Endothelial cell of umbilical vein (primary cell): Measurements from ENCODE around the gene U2AF2. TPM values are rescaled to one million over a fixed set of nuclear protein-coding genes. Genes with fewer than 3 reads are reported as not detected.

Experiments used
- BruUV-seq: library from RNA; stranded (reverse); fragments of 400-500 nt; replicated peaks from 2 replicates; lab custom pipeline; 2021; lab: Mats Ljungman, UMichigan
- CTCF ChIA-PET: fragments of 300-600, 350-600 bp; sonication (Branson Sonifier 250); formaldehyde crosslinking; loops from one replicate; lab custom pipeline; 2021; ENCODE audit warnings: antibody characterized with exemption, inconsistent platforms; lab: Charles Lee
- POLR2A ChIA-PET: fragments of 300-600, 350-600 bp; sonication (Branson Sonifier 250); formaldehyde crosslinking; loops from one replicate; lab custom pipeline; 2021; ENCODE audit warnings: antibody characterized with exemption, inconsistent platforms; lab: Charles Lee
- DNase-seq: peaks from one replicate; pipeline ENCODE4 v3.0.0-alpha.2; 2011; ENCODE audit warnings: low read depth, low spot score
- FAIRE-seq: peaks from 2 replicates; lab custom pipeline; 2011; peaks lifted over from hg19 to GRCh38; lab: Jason Lieb, UNC
- H2AFZ ChIP-seq: 2 replicates; pipeline ENCODE4 v1.6.0; 2012; ENCODE audit warnings: low read depth, low read length, control low read depth, inconsistent platforms
- H3K27ac ChIP-seq: 2 replicates; pipeline ENCODE4 v1.5.1; 2011; ENCODE audit warnings: low read depth, mild to moderate bottlenecking, control low read depth, low read length, moderate library complexity; ENCODE audit not compliant: insufficient read depth
- H3K27me3 ChIP-seq, 2 experiments: 2 replicates each; pipeline versions ENCODE4 v1.6.0 to v1.6.1; 2011; ENCODE audit warnings: low read length in 2 of 2, mixed read lengths in 1 of 2; ENCODE audit not compliant: control insufficient read depth in 2 of 2, insufficient read depth in 2 of 2
- H3K36me3 ChIP-seq, 2 experiments: 2 replicates in 1 of 2; 3 replicates in 1 of 2; pipeline ENCODE4 v1.5.1; 2011; ENCODE audit warnings: low read length in 2 of 2, mild to moderate bottlenecking in 1 of 2, moderate library complexity in 1 of 2; ENCODE audit not compliant: control insufficient read depth in 2 of 2, insufficient read depth in 2 of 2; ENCODE audit errors: extremely low read depth in 1 of 2
- H3K4me1 ChIP-seq: 3 replicates; pipeline ENCODE4 v1.5.1; 2011; ENCODE audit warnings: mild to moderate bottlenecking, low read length; ENCODE audit not compliant: control insufficient read depth, insufficient read depth; ENCODE audit errors: extremely low read depth
- H3K4me2 ChIP-seq: 2 replicates; pipeline ENCODE4 v1.6.1; 2011; ENCODE audit warnings: low read length, control low read depth, mixed read lengths; ENCODE audit not compliant: insufficient read depth
- H3K4me3 ChIP-seq, 3 experiments: fragments of 200-600 bp in 1 of 3; sonication (generic), shearing (Covaris generic) in 1 of 3; replicated peaks in 1 of 3; 2 replicates each; pipeline ENCODE4 v1.5.1; 2011 to 2016; ENCODE audit warnings: control low read depth in 3 of 3, low read length in 3 of 3, mild to moderate bottlenecking in 2 of 3, inconsistent platforms in 1 of 3, low read depth in 1 of 3, moderate library complexity in 1 of 3; ENCODE audit not compliant: insufficient read depth in 1 of 3
- H3K79me2 ChIP-seq: 2 replicates; pipeline ENCODE4 v1.6.0; 2012; ENCODE audit warnings: low read length, inconsistent platforms; ENCODE audit not compliant: control insufficient read depth, insufficient read depth
- H3K9ac ChIP-seq: replicated peaks from 2 replicates; pipeline ENCODE3; 2011; ENCODE audit warnings: low read length, control low read depth; ENCODE audit not compliant: insufficient read depth; ENCODE audit errors: extremely low read depth
- H3K9me1 ChIP-seq: replicated peaks from 3 replicates; pipeline ENCODE4 v1.6.0; 2011; ENCODE audit warnings: mild to moderate bottlenecking, low read length; ENCODE audit not compliant: control insufficient read depth, insufficient read depth; ENCODE audit errors: extremely low read depth
- H3K9me3 ChIP-seq: replicated peaks from 2 replicates; pipeline ENCODE4 v1.5.1; 2012; ENCODE audit warnings: low read length, inconsistent platforms; ENCODE audit not compliant: control insufficient read depth, insufficient read depth
- H4K20me1 ChIP-seq: replicated peaks from 2 replicates; pipeline ENCODE3; 2011; ENCODE audit warnings: mild to moderate bottlenecking, low read length; ENCODE audit not compliant: control insufficient read depth, insufficient read depth; ENCODE audit errors: extremely low read depth
- EZH2 ChIP-seq: IDR thresholded peaks from 2 replicates; pipeline ENCODE4 v1.6.1; 2012; ENCODE audit warnings: borderline replicate concordance, low read depth, mild to moderate bottlenecking, moderate library complexity, low read length, inconsistent platforms; ENCODE audit not compliant: severe bottlenecking
- FOS ChIP-seq: IDR thresholded peaks from 2 replicates; pipeline ENCODE4 v1.6.1; 2011; ENCODE audit warnings: mild to moderate bottlenecking, low read length, moderate library complexity, borderline replicate concordance; ENCODE audit not compliant: insufficient read depth
- GATA2 ChIP-seq: IDR thresholded peaks from 2 replicates; pipeline ENCODE4 v1.7.0; 2011; ENCODE audit warnings: low read depth, mild to moderate bottlenecking, moderate library complexity, mixed read lengths, low read length; ENCODE audit not compliant: insufficient read length, insufficient read depth
- JUN ChIP-seq: IDR thresholded peaks from 2 replicates; pipeline ENCODE4 v1.6.1; 2011; ENCODE audit warnings: borderline replicate concordance, low read depth; ENCODE audit not compliant: insufficient read length, insufficient read depth
- MAX ChIP-seq: IDR thresholded peaks from 2 replicates; pipeline ENCODE4 v1.6.1; 2011; ENCODE audit not compliant: insufficient read depth, insufficient read length
- MYC ChIP-seq: IDR thresholded peaks from one replicate; pipeline ENCODE4 v1.6.1; 2011; ENCODE audit warnings: mild to moderate bottlenecking, low read depth, low read length
- POLR2A ChIP-seq: IDR thresholded peaks from 2 replicates; pipeline ENCODE4 v1.6.1; 2012; ENCODE audit warnings: low read depth, mild to moderate bottlenecking, control low read depth, low read length
- POLR2AphosphoS5 ChIP-seq: IDR thresholded peaks from 2 replicates; pipeline ENCODE4 v1.6.1; 2012; ENCODE audit warnings: low read depth, mild to moderate bottlenecking, control low read depth, low read length, moderate library complexity; ENCODE audit not compliant: insufficient read depth
- dilution Hi-C: fragments of 300-500 bp; cut with MboI; formaldehyde crosslinking; loops from one replicate; pipeline ENCODE4 v1.15.0; 2019; ENCODE audit warnings: low sequenced_read_pairs; ENCODE audit not compliant: extremely low pct_ligation_motif_present
- intact Hi-C: fragments of 100-400 bp; cut with micrococcal nuclease; formaldehyde crosslinking; loops from one replicate; pipeline ENCODE4 v1.10.0; 2022
- polyA plus RNA-seq, 4 experiments: library from polyadenylated mRNA; depleted of rRNA in 3 of 4; stranded (reverse) in 3 of 4; unstranded in 1 of 4; fragments of >200 nt; gene quantifications; 2 replicates each; pipeline versions ENCODE4 v1.2.1 to v1.2.3, GENCODE V29; 2011 to 2012; ENCODE audit warnings: missing spikeins in 1 of 4
- total RNA-seq: library from RNA; stranded (reverse); gene quantifications from 2 replicates; pipeline ENCODE4 v1.2.3, GENCODE V29; 2021
- TF ChIP-seq, protein P1 (sequence below), 2 donors: IDR thresholded peaks; 1 replicate in 1 of 2; 2 replicates in 1 of 2; pipeline ENCODE4 v1.5.1; 2011; ENCODE audit warnings: low read length in 2 of 2, mild to moderate bottlenecking in 2 of 2, moderate library complexity in 2 of 2, control low read depth in 1 of 2, inconsistent platforms in 1 of 2, low read depth in 1 of 2; ENCODE audit not compliant: insufficient read depth in 1 of 2; ENCODE audit errors: extremely low read depth in 1 of 2

The U2AF2 gene
- total and polyA plus RNA-seq, 2 donors (not counting 3 experiments of a cell fraction or from before 2014, with no cell fraction given), result 183 to 259 TPM

- Histone ChIP-seq H3K27ac (no peak overlapping the region), H3K9me3 (no peaks in the 10 kb centered on the region), H3K4me2 (no peak overlapping the region), H2AFZ (no peak overlapping the region), H3K27me3 (no peaks in the 10 kb centered on the region), H3K36me3 (peaks cover 0 to 1% of the 10 kb centered on the region in 2 experiments), H3K4me1 (peaks cover 15% of the 10 kb centered on the region), H4K20me1 (peaks cover 2% of the 10 kb centered on the region), H3K79me2 (peaks cover 12% of the 10 kb centered on the region), H3K9me1 (no peaks in the 10 kb centered on the region), H3K9ac (no peak overlapping the region), H3K4me3 (no peak overlapping the region)
- no peak for DNase-seq
- CTCF ChIA-PET, result no interaction called here
- dilution Hi-C loops (no loop called here), intact Hi-C loops (loop anchor here (10.0 kb wide), 3 partner anchors 316 to 1186 kb away; partner anchors contain the start of genes KMT5C, LENG9 and ZNF787)
- no peak for FAIRE-seq
- no TSS peak for BruUV-seq
- POLR2A ChIA-PET, result no interaction called here
- TF ChIP-seq GATA2, result no peak
- TF ChIP-seq JUN, result no peak
- TF ChIP-seq FOS, result no peak
- TF ChIP-seq EZH2, result no peak
- TF ChIP-seq MYC, result no peak
- TF ChIP-seq, protein P1, sequence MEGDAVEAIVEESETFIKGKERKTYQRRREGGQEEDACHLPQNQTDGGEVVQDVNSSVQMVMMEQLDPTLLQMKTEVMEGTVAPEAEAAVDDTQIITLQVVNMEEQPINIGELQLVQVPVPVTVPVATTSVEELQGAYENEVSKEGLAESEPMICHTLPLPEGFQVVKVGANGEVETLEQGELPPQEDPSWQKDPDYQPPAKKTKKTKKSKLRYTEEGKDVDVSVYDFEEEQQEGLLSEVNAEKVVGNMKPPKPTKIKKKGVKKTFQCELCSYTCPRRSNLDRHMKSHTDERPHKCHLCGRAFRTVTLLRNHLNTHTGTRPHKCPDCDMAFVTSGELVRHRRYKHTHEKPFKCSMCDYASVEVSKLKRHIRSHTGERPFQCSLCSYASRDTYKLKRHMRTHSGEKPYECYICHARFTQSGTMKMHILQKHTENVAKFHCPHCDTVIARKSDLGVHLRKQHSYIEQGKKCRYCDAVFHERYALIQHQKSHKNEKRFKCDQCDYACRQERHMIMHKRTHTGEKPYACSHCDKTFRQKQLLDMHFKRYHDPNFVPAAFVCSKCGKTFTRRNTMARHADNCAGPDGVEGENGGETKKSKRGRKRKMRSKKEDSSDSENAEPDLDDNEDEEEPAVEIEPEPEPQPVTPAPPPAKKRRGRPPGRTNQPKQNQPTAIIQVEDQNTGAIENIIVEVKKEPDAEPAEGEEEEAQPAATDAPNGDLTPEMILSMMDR (IDR thresholded peaks at IDR 0.05; ENCODE audit: extremely low read depth in 1 of 2, insufficient read depth in 1 of 2, low read depth in 1 of 2, low read length in 2 of 2), result no peak
- TF ChIP-seq MAX, result no peak
- TF ChIP-seq POLR2A, result no peak
- no peak for TF ChIP-seq POLR2AphosphoS5
Measured at GRCh38 chr19:55651236-55651635, 3.6 kb upstream of the U2AF2 start.
